Activated CD4-positive, alpha-beta T cell treated with anti-CD3 and anti-CD28 coated beads, Interleukin-2, amount 50 U/mL, for 1 hour (primary cell): ENCODE data around the gene CMAS.
A peak's percentile ranks its signal among the peaks of the same experiment; 100 is the strongest.
"Not testable (repeated sequence)": the region's sequence is repeated elsewhere in the genome, so short reads cannot be mapped to it uniquely, and the experiment has no call there.

Source experiments
- DNase-seq: peaks from one replicate; pipeline ENCODE4 v3.0.0-alpha.2; 2020

Gene CMAS

GRCh38 chr12:22046090-22046967 lies at the start of gene CMAS:
CMAS (plus strand) TSS chr12:22046218; CDS start chr12:22046304, 86 bp downstream.
- DNase-seq = peak; percentile 77

GRCh38 chr12:21998295-21998694 lies 47.7 kb upstream of the CMAS start:
- DNase-seq = no peak

GRCh38 chr12:21998782-21999181 lies 47.2 kb upstream of the CMAS start:
- no peak for DNase-seq

- DNase-seq = no peak
These were observed 43.6 kb upstream of the CMAS start for GRCh38 chr12:22002430-22002829.

- DNase-seq = not testable (repeated sequence)
These were observed 38.2 kb upstream of the CMAS start for GRCh38 chr12:22007794-22008193.

GRCh38 chr12:22008196-22008595 lies 37.8 kb upstream of the CMAS start:
- no peak for DNase-seq

- no peak for DNase-seq
These were observed 31.8 kb upstream of the CMAS start for GRCh38 chr12:22014041-22014782.

GRCh38 chr12:22014783-22015144 lies 31.3 kb upstream of the CMAS start:
- no peak for DNase-seq

GRCh38 chr12:22016982-22017381 lies 29.0 kb upstream of the CMAS start:
- no peak for DNase-seq

- DNase-seq = no peak
These were observed 27.2 kb upstream of the CMAS start for GRCh38 chr12:22018860-22019259.

GRCh38 chr12:22023489-22023888 lies 22.5 kb upstream of the CMAS start:
- not testable (repeated sequence) for DNase-seq

GRCh38 chr12:22029491-22029890 lies 16.5 kb upstream of the CMAS start:
- DNase-seq = no peak

- no peak for DNase-seq
These were observed 16.0 kb upstream of the CMAS start for GRCh38 chr12:22029991-22030390.

- DNase-seq = no peak
These were observed 13.3 kb upstream of the CMAS start for GRCh38 chr12:22032732-22033131.

GRCh38 chr12:22034709-22035506 lies 11.1 kb upstream of the CMAS start:
- DNase-seq = no peak

GRCh38 chr12:22037947-22038346 lies 8.1 kb upstream of the CMAS start:
- DNase-seq = no peak

GRCh38 chr12:22038734-22039133 lies 7.3 kb upstream of the CMAS start:
- DNase-seq = no peak

- DNase-seq = no peak
These were observed 6.7 kb upstream of the CMAS start for GRCh38 chr12:22039361-22039760.

GRCh38 chr12:22042976-22043669 lies 2.9 kb upstream of the CMAS start:
- DNase-seq = no peak

- DNase-seq = no peak
These were observed 2.1 kb upstream of the CMAS start for GRCh38 chr12:22043943-22044342.

GRCh38 chr12:22044391-22044790 lies 1.6 kb upstream of the CMAS start:
- no peak for DNase-seq

GRCh38 chr12:22046968-22047390 lies 961 bp downstream of the CMAS start:
- DNase-seq = no peak

- DNase-seq = no peak
These were observed 1.5 kb downstream of the CMAS start for GRCh38 chr12:22047494-22047893.
